ENCODE results near the gene SLC7A10. TPM values are rescaled to one million over a fixed set of nuclear protein-coding genes. Genes with fewer than 3 reads are reported as not detected.

SLC7A10 gene
- total and polyA plus RNA-seq, 2 donors (not counting 1 experiment from before 2014, with no cell fraction given), result not detected

- no peak overlapping the region for H3K4me2 ChIP-seq (ENCODE audit: extremely low read depth, insufficient read depth, low read length)
- H3K9ac ChIP-seq (ENCODE audit: insufficient read depth, low read length), result no peak overlapping the region
- H3K36me3 ChIP-seq (ENCODE audit: control insufficient read depth, insufficient read depth, low read length), result no peaks in the 10 kb centered on the region
- H4K20me1 ChIP-seq (ENCODE audit: control insufficient read depth, extremely low read depth, insufficient read depth, low read length), result no peaks in the 10 kb centered on the region
- no peak overlapping the region for H3K4me3 ChIP-seq (replicated peaks in 1 of 4; ENCODE audit: control extremely low read depth in 1 of 4, insufficient read depth in 1 of 4, low read depth in 3 of 4, low read length in 4 of 4)
- no peaks in the 10 kb centered on the region for H3K79me2 ChIP-seq (ENCODE audit: control insufficient read depth, insufficient read depth, low read length)
- no peak overlapping the region for H3K27ac ChIP-seq (ENCODE audit: insufficient read depth, low read length)
- no peak overlapping the region for H2AFZ ChIP-seq (ENCODE audit: low read length)
- H3K9me3 ChIP-seq (ENCODE audit: control insufficient read depth, insufficient read depth, low read depth, low read length), result no peaks in the 10 kb centered on the region
- no peaks in the 10 kb centered on the region for H3K4me1 ChIP-seq (ENCODE audit: control insufficient read depth, extremely low read depth, insufficient read depth, low read length)
- DNase-seq (ENCODE audit: low read depth in 2 of 2), result no peak
- peaks cover 3% of the 10 kb centered on the region for H3K27me3 ChIP-seq (ENCODE audit: control insufficient read depth, insufficient read depth, low read length)
- TF ChIP-seq EZH2 (IDR thresholded peaks at IDR 0.05; ENCODE audit: low read length, missing control alignments), result no peak
- TF ChIP-seq, protein P1, sequence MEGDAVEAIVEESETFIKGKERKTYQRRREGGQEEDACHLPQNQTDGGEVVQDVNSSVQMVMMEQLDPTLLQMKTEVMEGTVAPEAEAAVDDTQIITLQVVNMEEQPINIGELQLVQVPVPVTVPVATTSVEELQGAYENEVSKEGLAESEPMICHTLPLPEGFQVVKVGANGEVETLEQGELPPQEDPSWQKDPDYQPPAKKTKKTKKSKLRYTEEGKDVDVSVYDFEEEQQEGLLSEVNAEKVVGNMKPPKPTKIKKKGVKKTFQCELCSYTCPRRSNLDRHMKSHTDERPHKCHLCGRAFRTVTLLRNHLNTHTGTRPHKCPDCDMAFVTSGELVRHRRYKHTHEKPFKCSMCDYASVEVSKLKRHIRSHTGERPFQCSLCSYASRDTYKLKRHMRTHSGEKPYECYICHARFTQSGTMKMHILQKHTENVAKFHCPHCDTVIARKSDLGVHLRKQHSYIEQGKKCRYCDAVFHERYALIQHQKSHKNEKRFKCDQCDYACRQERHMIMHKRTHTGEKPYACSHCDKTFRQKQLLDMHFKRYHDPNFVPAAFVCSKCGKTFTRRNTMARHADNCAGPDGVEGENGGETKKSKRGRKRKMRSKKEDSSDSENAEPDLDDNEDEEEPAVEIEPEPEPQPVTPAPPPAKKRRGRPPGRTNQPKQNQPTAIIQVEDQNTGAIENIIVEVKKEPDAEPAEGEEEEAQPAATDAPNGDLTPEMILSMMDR (conservative IDR thresholded peaks at IDR 0.05 in 1 of 2, IDR thresholded peaks at IDR 0.05 in 1 of 2; ENCODE audit: low read depth in 1 of 2, low read length in 2 of 2), result no peak
Measured at GRCh38 chr19:33234736-33235135, 9.1 kb upstream of the SLC7A10 start.

- no peak for DNase-seq (ENCODE audit: low read depth in 2 of 2)
- Histone ChIP-seq H3K9ac (ENCODE audit: insufficient read depth, low read length) (no peak overlapping the region), H3K27ac (ENCODE audit: insufficient read depth, low read length) (no peak overlapping the region), H4K20me1 (ENCODE audit: control insufficient read depth, extremely low read depth, insufficient read depth, low read length) (no peaks in the 10 kb centered on the region), H3K4me3 (replicated peaks in 1 of 4; ENCODE audit: control extremely low read depth in 1 of 4, insufficient read depth in 1 of 4, low read depth in 3 of 4, low read length in 4 of 4) (no peak overlapping the region), H3K36me3 (ENCODE audit: control insufficient read depth, insufficient read depth, low read length) (no peaks in the 10 kb centered on the region), H3K4me1 (ENCODE audit: control insufficient read depth, extremely low read depth, insufficient read depth, low read length) (no peaks in the 10 kb centered on the region), H3K27me3 (ENCODE audit: control insufficient read depth, insufficient read depth, low read length) (peaks cover 3% of the 10 kb centered on the region), H3K79me2 (ENCODE audit: control insufficient read depth, insufficient read depth, low read length) (no peaks in the 10 kb centered on the region), H3K4me2 (ENCODE audit: extremely low read depth, insufficient read depth, low read length) (no peak overlapping the region), H2AFZ (ENCODE audit: low read length) (no peak overlapping the region), H3K9me3 (ENCODE audit: control insufficient read depth, insufficient read depth, low read depth, low read length) (no peaks in the 10 kb centered on the region)
- TF ChIP-seq EZH2 (IDR thresholded peaks at IDR 0.05; ENCODE audit: low read length, missing control alignments), result no peak
- TF ChIP-seq, protein P1 (conservative IDR thresholded peaks at IDR 0.05 in 1 of 2, IDR thresholded peaks at IDR 0.05 in 1 of 2; ENCODE audit: low read depth in 1 of 2, low read length in 2 of 2), result no peak
Measured at GRCh38 chr19:33234092-33234491, 8.4 kb upstream of the SLC7A10 start.

- Histone ChIP-seq H3K9ac (ENCODE audit: insufficient read depth, low read length) (no peak overlapping the region), H3K4me2 (ENCODE audit: extremely low read depth, insufficient read depth, low read length) (no peak overlapping the region), H3K27ac (ENCODE audit: insufficient read depth, low read length) (no peak overlapping the region), H3K9me3 (ENCODE audit: control insufficient read depth, insufficient read depth, low read depth, low read length) (no peaks in the 10 kb centered on the region), H3K79me2 (ENCODE audit: control insufficient read depth, insufficient read depth, low read length) (no peaks in the 10 kb centered on the region), H4K20me1 (ENCODE audit: control insufficient read depth, extremely low read depth, insufficient read depth, low read length) (no peaks in the 10 kb centered on the region), H3K4me1 (ENCODE audit: control insufficient read depth, extremely low read depth, insufficient read depth, low read length) (no peaks in the 10 kb centered on the region), H3K4me3 (replicated peaks in 1 of 4; ENCODE audit: control extremely low read depth in 1 of 4, insufficient read depth in 1 of 4, low read depth in 3 of 4, low read length in 4 of 4) (no peak overlapping the region), H2AFZ (ENCODE audit: low read length) (no peak overlapping the region), H3K27me3 (ENCODE audit: control insufficient read depth, insufficient read depth, low read length) (peaks cover 3% of the 10 kb centered on the region), H3K36me3 (ENCODE audit: control insufficient read depth, insufficient read depth, low read length) (no peaks in the 10 kb centered on the region)
- TF ChIP-seq EZH2 (IDR thresholded peaks at IDR 0.05; ENCODE audit: low read length, missing control alignments), result no peak
- TF ChIP-seq, protein P1 (conservative IDR thresholded peaks at IDR 0.05 in 1 of 2, IDR thresholded peaks at IDR 0.05 in 1 of 2; ENCODE audit: low read depth in 1 of 2, low read length in 2 of 2), result no peak
- DNase-seq (ENCODE audit: low read depth in 2 of 2), result no peak
Measured at GRCh38 chr19:33233056-33233873, 7.6 kb upstream of the SLC7A10 start.

All from fibroblast of lung (primary cell).